ENCODE measurements around the gene ERMARD.
"Not testable (repeated sequence)": the region's sequence is repeated elsewhere in the genome, so short reads cannot be mapped to it uniquely, and the experiment has no call there.

DNA sequence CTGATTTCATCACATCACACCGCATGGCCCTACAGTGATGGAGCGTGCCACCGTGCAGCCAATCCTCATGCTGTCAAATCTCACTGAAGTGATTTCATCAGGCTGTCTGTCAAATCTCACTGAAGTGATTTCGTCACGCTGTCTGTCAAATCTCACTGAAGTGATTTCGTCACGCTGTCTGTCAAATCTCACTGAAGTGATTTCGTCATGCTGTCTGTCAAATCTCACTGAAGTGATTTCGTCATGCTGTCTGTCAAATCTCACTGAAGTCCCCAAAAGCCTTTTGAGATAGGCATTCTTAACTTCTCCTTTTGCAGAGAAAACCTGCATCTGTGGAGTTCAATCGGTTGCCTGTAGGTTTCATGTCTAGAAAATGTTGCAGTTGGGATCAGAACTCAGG lies 14.4 kb downstream of the ERMARD start:
- TF ChIP-seq, protein P1, sequence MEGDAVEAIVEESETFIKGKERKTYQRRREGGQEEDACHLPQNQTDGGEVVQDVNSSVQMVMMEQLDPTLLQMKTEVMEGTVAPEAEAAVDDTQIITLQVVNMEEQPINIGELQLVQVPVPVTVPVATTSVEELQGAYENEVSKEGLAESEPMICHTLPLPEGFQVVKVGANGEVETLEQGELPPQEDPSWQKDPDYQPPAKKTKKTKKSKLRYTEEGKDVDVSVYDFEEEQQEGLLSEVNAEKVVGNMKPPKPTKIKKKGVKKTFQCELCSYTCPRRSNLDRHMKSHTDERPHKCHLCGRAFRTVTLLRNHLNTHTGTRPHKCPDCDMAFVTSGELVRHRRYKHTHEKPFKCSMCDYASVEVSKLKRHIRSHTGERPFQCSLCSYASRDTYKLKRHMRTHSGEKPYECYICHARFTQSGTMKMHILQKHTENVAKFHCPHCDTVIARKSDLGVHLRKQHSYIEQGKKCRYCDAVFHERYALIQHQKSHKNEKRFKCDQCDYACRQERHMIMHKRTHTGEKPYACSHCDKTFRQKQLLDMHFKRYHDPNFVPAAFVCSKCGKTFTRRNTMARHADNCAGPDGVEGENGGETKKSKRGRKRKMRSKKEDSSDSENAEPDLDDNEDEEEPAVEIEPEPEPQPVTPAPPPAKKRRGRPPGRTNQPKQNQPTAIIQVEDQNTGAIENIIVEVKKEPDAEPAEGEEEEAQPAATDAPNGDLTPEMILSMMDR (conservative IDR thresholded peaks at IDR 0.05; ENCODE audit: low read depth, low read length), result not testable (repeated sequence)
- TF ChIP-seq EZH2 (IDR thresholded peaks at IDR 0.05; ENCODE audit: borderline replicate concordance, low read depth, low read length, poor library complexity, severe bottlenecking), result not testable (repeated sequence)
